GM12878 (cell line): ENCODE data around the gene ABCG1.

Experiments used
- BHLHE40 ChIP-seq, 2 experiments: fragments of 450-650 bp in 1 of 2; IDR thresholded peaks; 2 replicates each; pipeline ENCODE4 v1.6.1; 2011 to 2017; ENCODE audit warnings: low read depth in 2 of 2, borderline replicate concordance in 1 of 2, improper control_type of control experiment in 1 of 2, low read length in 1 of 2, mild to moderate bottlenecking in 1 of 2
- CTCF ChIP-seq, 3 experiments: IDR thresholded peaks in 2 of 3; conservative IDR thresholded peaks in 1 of 3; 2 replicates each; pipeline ENCODE4 v1.5.1; 2011; ENCODE audit warnings: low read depth in 3 of 3, low read length in 3 of 3, mild to moderate bottlenecking in 3 of 3, control low read depth in 2 of 3, moderate library complexity in 2 of 3, inconsistent platforms in 1 of 3, mixed read lengths in 1 of 3; ENCODE audit not compliant: control insufficient read depth in 2 of 3, insufficient read depth in 1 of 3; ENCODE audit errors: extremely low read depth in 1 of 3
- E2F4 ChIP-seq: IDR thresholded peaks from 2 replicates; pipeline ENCODE4 v1.6.1; 2012; ENCODE audit warnings: low read depth, low read length, improper control_type of control experiment
- EGR1 ChIP-seq, 2 experiments: IDR thresholded peaks; 1 replicate in 1 of 2; 2 replicates in 1 of 2; pipeline ENCODE4 v1.6.1; 2011 to 2012; ENCODE audit warnings: low read depth in 2 of 2, low read length in 2 of 2, borderline replicate concordance in 1 of 2, mild to moderate bottlenecking in 1 of 2, moderate library complexity in 1 of 2
- EZH2 ChIP-seq: IDR thresholded peaks from 2 replicates; pipeline ENCODE4 v1.6.1; 2012; ENCODE audit warnings: low read depth, mild to moderate bottlenecking, control low read depth, inconsistent platforms, low read length, borderline replicate concordance; ENCODE audit not compliant: control insufficient read depth
- KDM1A ChIP-seq: fragments of 200-600 bp; sonication (generic); IDR thresholded peaks from 2 replicates; pipeline ENCODE4 v1.6.1; 2016; ENCODE audit warnings: borderline replicate concordance
- POLR2A ChIP-seq: IDR thresholded peaks from 2 replicates; pipeline ENCODE4 v1.6.1; 2011; ENCODE audit warnings: low read depth, mild to moderate bottlenecking, low read length
- SIN3A ChIP-seq: IDR thresholded peaks from 2 replicates; pipeline ENCODE4 v1.6.1; 2012; ENCODE audit warnings: low read depth, low read length, improper control_type of control experiment
- SMC3 ChIP-seq: IDR thresholded peaks from 2 replicates; pipeline ENCODE4 v1.6.1; 2011; ENCODE audit warnings: low read length, improper control_type of control experiment, borderline replicate concordance
- SRF ChIP-seq, 2 experiments: IDR thresholded peaks; 2 replicates each; pipeline ENCODE4 v1.6.1; 2011; ENCODE audit warnings: low read depth in 2 of 2, low read length in 2 of 2, mild to moderate bottlenecking in 1 of 2, moderate library complexity in 1 of 2
- TCF7 ChIP-seq: IDR thresholded peaks from 2 replicates; pipeline ENCODE4 v1.6.1; 2014; ENCODE audit warnings: antibody characterized with exemption, borderline replicate concordance

- TF ChIP-seq BHLHE40 (IDR thresholded peaks at IDR 0.05; ENCODE audit: borderline replicate concordance in 1 of 2, low read depth in 2 of 2, low read length in 1 of 2) = no peak
- TF ChIP-seq POLR2A = no peak
- no peak for TF ChIP-seq CTCF (IDR thresholded peaks at IDR 0.05 in 2 of 3, conservative IDR thresholded peaks at IDR 0.05 in 1 of 3; ENCODE audit: control insufficient read depth in 2 of 3, extremely low read depth in 1 of 3, insufficient read depth in 1 of 3, low read depth in 3 of 3, low read length in 3 of 3)
- no peak for TF ChIP-seq EZH2
- no peak for TF ChIP-seq KDM1A
- no peak for TF ChIP-seq E2F4
- no peak for TF ChIP-seq SRF (IDR thresholded peaks at IDR 0.05; ENCODE audit: low read depth in 2 of 2, low read length in 2 of 2)
- TF ChIP-seq SIN3A = no peak
- no peak for TF ChIP-seq TCF7
- no peak for TF ChIP-seq EGR1 (IDR thresholded peaks at IDR 0.05; ENCODE audit: borderline replicate concordance in 1 of 2, low read depth in 2 of 2, low read length in 2 of 2)
- TF ChIP-seq SMC3 = no peak
These were observed 84.5 kb downstream of the ABCG1 start for GRCh38 chr21:42303443-42303842.
